Adipose tissue (tissue), 3 donors: ENCODE data around the gene C1orf167. TPM values are rescaled to one million over a fixed set of nuclear protein-coding genes. Genes with fewer than 3 reads are reported as not detected.

Source experiments
- H3K27ac ChIP-seq: one replicate; pipeline ENCODE4 v1.5.1; 2013; ENCODE audit warnings: low read depth, low read length
- WGBS, 3 donors: extraction: QIAGEN DNeasy Blood & Tissue Kit; methylation state at CpG; one replicate each; pipeline ENCODE4 v1.1.7; 2013; 5-methylcytosine and 5-hydroxymethylcytosine counted together
- polyA plus RNA-seq, 3 donors: library from polyadenylated mRNA; stranded (reverse); fragments of 200-250 nt; gene quantifications; one replicate each; pipeline ENCODE4 v1.2.3, GENCODE V29; 2013
- donor health status: healthy with polysubstance abuse.
- donor health status: Bipolar disorder and iron deficiency.
- donor health status: healthy.

Gene C1orf167
- polyA plus RNA-seq, 3 donors = 0.83 to 2.7 (median 2.1) TPM

GRCh38 chr1:11806307-11806936 lies 44.4 kb downstream of the C1orf167 start:
- H3K27ac ChIP-seq = no peak overlapping the region
- 1% methylated on average over 20 of the region's 20 CpGs for whole genome bisulfite sequencing, 3 donors

GRCh38 chr1:11807133-11807532 lies 45.1 kb downstream of the C1orf167 start:
- H3K27ac ChIP-seq = no peak overlapping the region
- WGBS, 3 donors = 34 to 52% (median 46%) methylated on average over 2 of the region's 2 CpGs

- WGBS, 3 donors = 71 to 80% (median 74%) methylated on average over 5 of the region's 5 CpGs
- H3K27ac ChIP-seq = no peak overlapping the region
Observed at GRCh38 chr1:11813021-11813420, 51.0 kb downstream of the C1orf167 start.

GRCh38 chr1:11817192-11817591 lies 55.2 kb downstream of the C1orf167 start:
- H3K27ac ChIP-seq = no peak overlapping the region
- 92 to 95% (median 94%) methylated on average over 12 of the region's 12 CpGs for WGBS, 3 donors

GRCh38 chr1:11822091-11822490 lies 60.1 kb downstream of the C1orf167 start:
- no peak overlapping the region for H3K27ac ChIP-seq
- WGBS, 3 donors = 86 to 89% (median 88%) methylated on average over 3 of the region's 3 CpGs

- 83 to 92% (median 91%) methylated on average over 17 of the region's 17 CpGs for WGBS, 3 donors
Observed at GRCh38 chr1:11823366-11824137, 61.6 kb downstream of the C1orf167 start.

GRCh38 chr1:11825131-11825530 lies 63.1 kb downstream of the C1orf167 start:
- 87 to 91% (median 91%) methylated on average over 6 to 7 of the region's 7 CpGs for WGBS, 3 donors
- H3K27ac ChIP-seq = no peak overlapping the region

More at GRCh38 chr1:11823366-11824137, 61.6 kb downstream of the C1orf167 start:
- no peak overlapping the region for H3K27ac ChIP-seq

- 94 to 98% (median 95%) methylated on average over 9 of the region's 9 CpGs for WGBS, 3 donors
- no peak overlapping the region for H3K27ac ChIP-seq
Observed at GRCh38 chr1:11826946-11827345, 65.0 kb downstream of the C1orf167 start.

GRCh38 chr1:11828511-11828910 lies 66.5 kb downstream of the C1orf167 start:
- no peak overlapping the region for H3K27ac ChIP-seq
- WGBS, 3 donors = 89 to 91% (median 91%) methylated on average over 19 of the region's 19 CpGs

- no peak overlapping the region for H3K27ac ChIP-seq
- WGBS, 3 donors = 48 to 87% (median 78%) methylated on average over 9 of the region's 9 CpGs
Observed at GRCh38 chr1:11831945-11832725, 70.1 kb downstream of the C1orf167 start.

GRCh38 chr1:11833497-11833896 lies 71.5 kb downstream of the C1orf167 start:
- WGBS, 3 donors = 92 to 94% (median 93%) methylated on average over 8 of the region's 8 CpGs
- no peak overlapping the region for H3K27ac ChIP-seq

- 93 to 95% (median 94%) methylated on average over 13 of the region's 13 CpGs for WGBS, 3 donors
- no peak overlapping the region for H3K27ac ChIP-seq
Observed at GRCh38 chr1:11833900-11834299, 71.9 kb downstream of the C1orf167 start.

GRCh38 chr1:11835441-11836225 lies 73.6 kb downstream of the C1orf167 start:
- 93 to 94% (median 94%) methylated on average over 28 of the region's 28 CpGs for WGBS, 3 donors
- no peak overlapping the region for H3K27ac ChIP-seq

- WGBS, 3 donors = 89 to 91% (median 90%) methylated on average over 36 of the region's 36 CpGs
- H3K27ac ChIP-seq = no peak overlapping the region
Observed at GRCh38 chr1:11836955-11837766, 75.2 kb downstream of the C1orf167 start.

- no peak overlapping the region for H3K27ac ChIP-seq
- WGBS, 3 donors = 85 to 92% (median 88%) methylated on average over 11 of the region's 11 CpGs
Observed at GRCh38 chr1:11837767-11838348, 75.9 kb downstream of the C1orf167 start.

- H3K27ac ChIP-seq = no peak overlapping the region
- WGBS, 3 donors = 63 to 66% (median 65%) methylated on average over 40 of the region's 40 CpGs
Observed at GRCh38 chr1:11838349-11839272, 76.6 kb downstream of the C1orf167 start.
